ENCODE results near the gene SNCB.

- no peak for TF ChIP-seq POLR2A (IDR thresholded peaks at IDR 0.05)
- TF ChIP-seq CTCF (IDR thresholded peaks at IDR 0.05): peak in 4 of 7 experiments; percentile 8 to 50 (median 22)
Measured at GRCh38 chr5:176596689-176597416, 33.5 kb downstream of the SNCB start.
